Activated T-cell treated with anti-CD3 and anti-CD28 coated beads, Interleukin-2, amount 50 U/mL, for 4 hours (primary cell): ENCODE results near the gene DDX19B. TPM values are rescaled to one million over a fixed set of nuclear protein-coding genes. Genes with fewer than 3 reads are reported as not detected.
"Not testable (repeated sequence)": the region's sequence is repeated elsewhere in the genome, so short reads cannot be mapped to it uniquely, and the experiment has no call there.

Experiments
- ATAC-seq, 2 donors: fragments of 200-7000 bp; cut with Tn5 transposase; one replicate each; pipeline ENCODE4 v1.10.0; 2021
- DNase-seq: peaks from one replicate; pipeline ENCODE4 v3.0.0-alpha.2; 2020
- H3K27me3 Mint-ChIP-seq: one replicate; pipeline ENCODE4 v1.8.0; 2021; ENCODE audit warnings: low read depth, mixed read lengths
- H3K36me3 Mint-ChIP-seq: one replicate; pipeline ENCODE4 v1.8.0; 2022; ENCODE audit warnings: mixed read lengths; ENCODE audit not compliant: insufficient read depth
- H3K4me1 Mint-ChIP-seq: one replicate; pipeline ENCODE4 v1.8.0; 2021; ENCODE audit warnings: low read depth, mixed read lengths
- H3K4me3 Mint-ChIP-seq: one replicate; pipeline ENCODE4 v1.8.0; 2021; ENCODE audit warnings: mild to moderate bottlenecking, moderate library complexity, mixed read lengths
- H3K9me3 Mint-ChIP-seq: one replicate; pipeline ENCODE4 v1.8.0; 2021; ENCODE audit warnings: mixed read lengths
- total RNA-seq, 3 donors: library from RNA; stranded (reverse); gene quantifications; one replicate each; pipeline ENCODE4 v1.2.1, GENCODE V29; 2021

The DDX19B gene
- total RNA-seq, 3 donors from 2014 or later: 19.7 to 24.4 (median 21.8) TPM

GRCh38 chr16:70349783-70350182 is 50.8 kb downstream of the DDX19B start:
- H3K36me3 Mint-ChIP-seq: peaks cover 13% of the 10 kb centered on the region
- no peak for DNase-seq

DNA sequence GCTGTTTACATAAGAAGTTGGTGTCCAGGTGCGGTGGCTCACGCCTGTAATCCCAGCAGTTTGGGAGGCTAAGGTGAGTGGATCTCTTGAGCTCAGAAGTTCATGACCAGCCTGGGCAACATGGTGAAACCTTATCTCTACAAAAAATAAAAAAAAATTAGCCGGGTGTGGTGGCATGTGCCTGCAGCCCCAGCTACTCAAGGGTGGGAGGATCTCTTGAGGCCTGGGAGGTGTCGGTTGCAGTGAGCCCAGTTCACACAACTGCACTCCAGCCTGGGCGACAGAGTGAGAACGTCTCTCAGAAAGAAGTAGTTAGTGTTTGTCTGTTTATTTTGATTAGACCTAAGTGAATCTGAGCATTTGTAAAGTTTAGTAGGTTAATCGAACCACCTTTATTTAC is 60.6 kb downstream of the DDX19B start:
- DNase-seq (no peak), ATAC-seq (no peak)
- no peaks in the 10 kb centered on the region for H3K27me3 Mint-ChIP-seq
- H3K4me1 Mint-ChIP-seq: no peaks in the 10 kb centered on the region
- H3K9me3 Mint-ChIP-seq: no peaks in the 10 kb centered on the region
- peaks cover 24% of the 10 kb centered on the region for H3K36me3 Mint-ChIP-seq
- H3K4me3 Mint-ChIP-seq: no peak overlapping the region

More at GRCh38 chr16:70349783-70350182, 50.8 kb downstream of the DDX19B start:
- Mint-ChIP-seq H3K4me1 (peaks cover 33% of the 10 kb centered on the region), H3K9me3 (no peaks in the 10 kb centered on the region), H3K27me3 (no peaks in the 10 kb centered on the region), H3K4me3 (no peak overlapping the region)
- no peak for ATAC-seq

GRCh38 chr16:70364399-70364798 is 65.4 kb downstream of the DDX19B start:
- H3K4me3 Mint-ChIP-seq: no peak overlapping the region
- H3K4me1 Mint-ChIP-seq: no peaks in the 10 kb centered on the region
- no peaks in the 10 kb centered on the region for H3K27me3 Mint-ChIP-seq
- no peaks in the 10 kb centered on the region for H3K9me3 Mint-ChIP-seq
- peaks cover 22% of the 10 kb centered on the region for H3K36me3 Mint-ChIP-seq
- ATAC-seq (no peak), DNase-seq (no peak)

DNA sequence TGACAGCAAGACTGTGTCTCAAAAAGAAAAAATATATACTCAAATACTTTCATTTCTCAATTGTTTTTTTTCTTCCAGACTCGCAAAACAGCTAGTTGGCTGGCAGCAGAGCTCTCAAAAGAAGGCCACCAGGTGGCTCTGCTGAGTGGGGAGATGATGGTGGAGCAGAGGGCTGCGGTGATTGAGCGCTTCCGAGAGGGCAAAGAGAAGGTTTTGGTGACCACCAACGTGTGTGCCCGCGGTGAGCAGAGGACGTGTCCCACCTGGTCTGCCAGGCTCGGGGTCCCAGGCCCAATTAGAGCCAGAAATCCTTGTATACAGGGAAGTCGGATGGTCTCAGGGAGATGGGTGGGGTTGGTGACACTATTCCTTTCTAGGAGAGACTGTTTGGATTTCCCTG is 71.2 kb downstream of the DDX19B start:
- H3K4me1 Mint-ChIP-seq, H3K9me3 Mint-ChIP-seq, H3K27me3 Mint-ChIP-seq, H3K4me3 Mint-ChIP-seq: not testable (repeated sequence)
- DNase-seq (peak; percentile 28), ATAC-seq (peak; percentile 75 to 81)
- peaks cover 35% of the 10 kb centered on the region for H3K36me3 Mint-ChIP-seq

DNA sequence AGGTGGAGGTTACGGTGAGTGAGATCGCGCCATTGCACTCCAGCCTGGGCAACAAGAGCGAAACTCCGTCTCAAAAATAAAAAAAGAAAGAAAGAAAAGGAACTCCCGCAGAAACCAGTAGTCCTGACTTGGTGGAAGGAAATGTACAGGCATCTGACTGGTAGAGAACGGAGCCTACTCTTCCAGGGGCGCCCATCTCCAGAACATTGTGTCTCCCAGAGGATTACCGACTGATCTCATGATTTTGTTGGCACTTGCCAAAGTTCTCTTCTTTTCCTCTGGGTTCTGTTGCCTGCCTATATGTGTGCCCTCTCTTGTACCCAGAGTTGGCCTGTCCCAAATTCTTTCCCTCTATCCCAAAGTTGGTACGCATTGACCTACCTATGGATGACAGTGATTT is 71.9 kb downstream of the DDX19B start:
- ATAC-seq (no peak), DNase-seq (no peak)
- peaks cover 2% of the 10 kb centered on the region for H3K4me1 Mint-ChIP-seq
- H3K27me3 Mint-ChIP-seq: no peaks in the 10 kb centered on the region
- no peaks in the 10 kb centered on the region for H3K9me3 Mint-ChIP-seq
- H3K36me3 Mint-ChIP-seq: peaks cover 39% of the 10 kb centered on the region
- no peak overlapping the region for H3K4me3 Mint-ChIP-seq

DNA sequence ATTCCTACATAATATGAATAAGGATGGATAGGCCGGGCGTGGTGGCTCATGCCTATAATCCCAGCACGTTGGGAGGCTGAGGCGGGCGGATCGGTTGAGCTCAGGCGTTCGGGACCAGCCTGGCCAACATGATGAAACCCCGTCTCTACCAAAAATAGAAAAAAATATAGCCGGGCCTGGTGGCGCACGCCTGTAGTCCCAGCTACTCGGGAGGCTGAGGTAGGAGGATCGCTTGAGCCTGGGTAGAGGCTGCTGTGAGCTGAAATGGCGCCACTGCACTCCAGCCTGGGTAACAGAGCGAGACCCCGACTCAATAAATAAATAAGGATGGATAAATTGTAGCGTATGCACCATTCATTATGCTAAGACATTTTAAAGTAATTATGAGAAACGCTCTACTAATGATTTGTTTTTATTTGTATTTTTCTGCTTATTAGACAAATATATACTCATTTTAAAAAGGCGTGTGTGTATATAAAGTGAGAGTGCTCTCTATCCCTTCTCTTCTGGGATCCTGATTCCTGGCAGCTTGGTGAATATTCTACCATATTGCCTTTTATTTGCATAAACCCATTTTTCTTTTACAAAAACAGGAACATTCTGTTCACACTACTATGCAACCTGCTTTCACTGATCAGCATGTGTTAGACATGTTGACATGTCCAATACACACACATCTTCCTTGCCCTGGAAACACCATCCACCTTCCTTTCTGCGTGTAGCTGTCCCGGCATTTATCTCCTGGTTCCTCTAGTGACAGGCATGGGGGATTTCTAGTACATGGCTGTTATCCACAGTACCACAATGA is 74.1 kb downstream of the DDX19B start:
- ATAC-seq: no peak
- H3K4me1 Mint-ChIP-seq: peaks cover 7% of the 10 kb centered on the region
- H3K9me3 Mint-ChIP-seq: no peaks in the 10 kb centered on the region
- H3K4me3 Mint-ChIP-seq: no peak overlapping the region
- H3K36me3 Mint-ChIP-seq: peaks cover 38% of the 10 kb centered on the region
- DNase-seq: no peak
- H3K27me3 Mint-ChIP-seq: no peaks in the 10 kb centered on the region

DNA sequence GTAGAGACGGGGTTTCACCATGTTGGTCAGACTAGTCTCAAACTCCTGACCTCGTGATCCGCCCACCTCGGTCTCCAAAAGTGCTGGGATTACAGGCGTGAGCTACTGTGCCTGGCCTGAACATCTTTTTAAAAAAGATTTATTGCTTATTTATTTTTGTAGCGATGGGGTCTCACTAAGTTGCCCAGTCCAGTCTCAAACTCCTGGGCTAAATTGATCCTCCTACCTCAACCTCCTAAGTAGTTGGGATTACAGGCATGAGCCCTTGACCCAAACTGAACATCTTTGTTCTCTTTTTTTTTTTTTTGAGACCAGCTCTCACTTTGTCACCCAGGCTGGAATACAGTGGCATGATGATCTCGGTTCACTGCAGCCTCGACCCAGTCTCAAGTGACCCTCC is 75.2 kb downstream of the DDX19B start:
- no peak for DNase-seq
- H3K36me3 Mint-ChIP-seq: peaks cover 35% of the 10 kb centered on the region
- H3K9me3 Mint-ChIP-seq: no peaks in the 10 kb centered on the region
- no peaks in the 10 kb centered on the region for H3K27me3 Mint-ChIP-seq
- H3K4me1 Mint-ChIP-seq: peaks cover 10% of the 10 kb centered on the region
- H3K4me3 Mint-ChIP-seq: no peak overlapping the region
- ATAC-seq: no peak

- H3K4me3 Mint-ChIP-seq: no peak overlapping the region
- peaks cover 15% of the 10 kb centered on the region for H3K4me1 Mint-ChIP-seq
- H3K27me3 Mint-ChIP-seq: no peaks in the 10 kb centered on the region
- DNase-seq: no peak
- peaks cover 28% of the 10 kb centered on the region for H3K36me3 Mint-ChIP-seq
- ATAC-seq: no peak
- H3K9me3 Mint-ChIP-seq: no peaks in the 10 kb centered on the region
These were observed 76.9 kb downstream of the DDX19B start for GRCh38 chr16:70375636-70376611.

DNA sequence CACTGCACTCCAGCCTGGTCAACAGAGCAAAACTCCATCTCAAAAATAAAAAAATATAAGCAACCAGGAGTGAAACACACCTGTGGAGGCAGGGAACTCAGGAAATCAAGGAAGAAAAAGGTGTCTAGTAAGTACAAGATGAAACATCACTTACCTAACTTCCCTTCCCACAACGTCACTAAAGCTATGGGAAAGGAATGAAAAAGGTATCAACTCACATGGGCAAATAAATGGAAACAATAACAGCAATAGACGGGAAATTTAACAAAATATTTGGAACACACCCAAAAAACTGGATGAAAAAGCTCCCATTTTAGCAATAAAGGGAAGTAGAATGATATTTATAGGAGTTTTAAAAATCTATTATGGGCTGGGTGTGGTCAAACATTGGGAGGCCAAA is 78.8 kb downstream of the DDX19B start:
- DNase-seq: no peak
- no peaks in the 10 kb centered on the region for H3K27me3 Mint-ChIP-seq
- no peak for ATAC-seq
- peak overlapping the region; percentile 31 for H3K4me3 Mint-ChIP-seq
- H3K36me3 Mint-ChIP-seq: peaks cover 16% of the 10 kb centered on the region
- H3K9me3 Mint-ChIP-seq: no peaks in the 10 kb centered on the region
- H3K4me1 Mint-ChIP-seq: peaks cover 19% of the 10 kb centered on the region

DNA sequence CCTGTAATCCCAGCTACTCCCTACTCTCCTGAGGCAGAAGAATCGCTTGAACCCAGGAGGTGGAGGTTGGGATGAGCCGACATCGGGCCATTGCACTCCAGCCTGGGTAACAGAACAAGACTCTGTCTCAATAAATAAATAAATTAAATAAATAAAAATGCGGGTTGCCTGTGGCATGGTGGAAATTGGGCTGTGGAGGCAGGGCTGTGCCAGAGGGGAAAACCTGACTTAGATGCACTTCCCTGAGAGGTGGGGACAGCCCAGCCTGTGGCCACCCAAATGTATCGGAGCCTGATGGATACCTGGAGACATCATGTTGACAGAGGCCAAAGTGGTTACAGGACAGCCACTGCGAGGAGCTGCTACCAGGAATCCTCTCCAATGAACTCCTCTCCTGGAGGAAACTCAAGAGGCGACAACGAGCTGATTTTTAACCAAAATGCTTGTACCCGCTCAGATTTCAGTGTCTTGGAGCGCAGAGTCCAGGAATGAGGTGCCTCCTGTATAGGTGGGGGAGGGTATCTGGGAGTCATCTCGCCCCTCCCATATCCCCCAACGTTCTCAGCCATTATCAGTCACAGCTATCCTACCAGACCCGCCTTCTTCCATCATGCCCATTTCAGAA is 80.0 kb downstream of the DDX19B start:
- Mint-ChIP-seq H3K9me3 (no peaks in the 10 kb centered on the region), H3K36me3 (peaks cover 13% of the 10 kb centered on the region), H3K27me3 (no peaks in the 10 kb centered on the region), H3K4me1 (peaks cover 19% of the 10 kb centered on the region), H3K4me3 (peak overlapping the region; percentile 96)
- ATAC-seq (no peak), DNase-seq (no peak)

DNA sequence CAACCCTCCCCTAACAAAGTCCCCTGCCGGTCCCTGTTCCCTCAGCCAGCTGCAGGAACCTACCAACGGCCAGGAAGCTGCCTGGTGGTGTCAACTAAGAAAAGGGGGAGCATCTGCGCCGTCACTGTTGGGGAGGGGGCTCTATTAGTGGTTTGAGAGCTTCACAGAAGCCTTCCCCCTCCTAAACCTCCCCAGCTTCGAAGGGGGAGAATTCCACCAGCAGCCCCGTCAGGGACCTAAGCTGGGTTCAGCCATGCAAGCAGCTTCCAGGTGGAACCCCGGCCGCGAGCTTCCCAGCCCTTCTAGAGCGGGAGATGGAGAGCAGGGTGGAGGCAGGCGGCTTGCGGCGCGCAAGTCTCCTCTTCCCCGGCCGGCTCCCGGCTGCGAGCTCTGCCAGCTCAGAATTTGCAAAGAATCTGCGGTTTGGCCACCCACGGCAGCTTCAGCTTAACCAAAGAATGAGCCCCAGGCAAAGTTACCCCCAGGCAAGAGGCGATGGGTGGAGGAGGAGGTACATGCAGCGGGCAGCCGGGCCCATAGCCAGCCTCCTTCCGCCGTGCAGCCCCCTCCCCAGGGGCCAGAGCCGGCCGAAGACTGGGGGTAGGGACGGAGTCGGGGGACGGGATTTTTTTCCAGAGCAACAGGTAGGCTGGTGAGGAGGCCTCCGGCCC is 81.4 kb downstream of the DDX19B start:
- H3K9me3 Mint-ChIP-seq: no peaks in the 10 kb centered on the region
- DNase-seq: peak; percentile 77
- ATAC-seq: peak; percentile 64 to 66
- peak overlapping the region; percentile 96 for H3K4me3 Mint-ChIP-seq
- peaks cover 19% of the 10 kb centered on the region for H3K4me1 Mint-ChIP-seq
- peaks cover 12% of the 10 kb centered on the region for H3K36me3 Mint-ChIP-seq
- no peaks in the 10 kb centered on the region for H3K27me3 Mint-ChIP-seq

DNA sequence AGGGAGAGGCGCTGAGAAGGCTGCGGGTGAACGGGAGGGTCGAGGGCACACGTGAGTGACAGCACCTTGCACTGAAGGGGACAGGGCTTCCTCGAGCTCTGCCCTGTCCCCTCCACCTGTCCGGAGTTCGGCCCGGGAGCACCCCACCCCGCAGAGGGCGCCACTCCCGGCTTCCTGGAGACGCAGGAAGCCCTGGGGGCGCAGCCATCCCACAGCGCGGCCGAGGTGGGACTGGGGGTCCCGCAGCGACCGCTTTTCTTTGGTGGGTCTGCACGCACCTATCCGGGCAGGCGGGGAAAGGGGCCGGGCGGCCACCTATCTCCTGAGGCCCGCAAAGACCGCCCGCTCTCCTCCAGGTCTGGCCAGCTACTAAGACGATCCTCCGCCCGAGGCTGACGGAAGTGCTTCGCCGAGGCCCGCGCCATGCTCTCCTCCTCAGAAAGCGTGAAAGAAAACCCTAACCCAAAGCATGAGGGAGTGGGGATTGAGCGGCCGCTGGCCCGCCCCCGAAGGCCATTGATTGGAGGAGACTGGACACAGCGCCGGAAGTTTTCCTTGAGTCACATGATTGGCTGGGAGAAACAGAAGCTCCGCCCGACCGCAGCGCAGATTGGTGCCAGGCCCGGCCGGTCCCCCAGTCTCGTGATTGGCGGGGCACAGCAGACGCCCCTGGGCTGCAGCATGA is 82.1 kb downstream of the DDX19B start:
- peak; percentile 89 to 91 for ATAC-seq
- peaks cover 9% of the 10 kb centered on the region for H3K36me3 Mint-ChIP-seq

DNA sequence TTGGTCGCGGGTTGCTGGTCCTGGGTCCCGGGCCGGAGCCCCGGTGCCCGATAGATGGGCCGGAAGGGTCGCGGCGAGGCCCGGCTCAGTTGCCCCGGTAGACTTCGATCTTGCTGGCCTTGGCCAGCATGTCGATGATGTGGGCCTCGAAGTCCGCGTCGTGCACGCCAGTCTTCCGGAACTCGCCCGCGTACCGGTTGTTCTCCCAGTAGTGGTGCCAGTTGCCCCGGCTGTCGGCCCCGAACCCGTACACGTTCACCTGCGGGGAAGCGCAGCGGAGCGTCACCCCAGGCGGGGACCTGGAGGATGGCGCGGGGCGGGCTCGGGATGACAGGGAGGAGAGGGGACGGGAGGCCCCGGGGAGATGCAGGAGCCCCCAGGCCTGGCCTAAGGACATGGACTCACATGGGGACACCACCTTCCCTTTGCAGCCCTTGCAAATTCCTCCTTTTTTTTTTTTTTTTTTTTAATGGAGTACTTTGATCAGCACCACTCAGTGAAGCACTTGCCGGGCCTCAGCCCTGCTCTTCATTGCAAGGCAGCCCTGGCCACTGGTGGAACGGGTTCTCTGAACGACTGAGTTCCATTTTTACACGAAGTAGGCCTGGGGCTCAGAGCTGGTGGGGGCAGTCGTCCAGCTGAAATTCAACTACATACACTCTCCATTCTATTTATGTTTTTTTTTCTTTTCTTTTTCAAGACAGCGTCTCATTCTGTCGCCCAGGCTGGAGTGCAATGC is 82.8 kb downstream of the DDX19B start:
- DNase-seq (no peak), ATAC-seq (peak; percentile 12 to 20)
- Mint-ChIP-seq H3K9me3 (no peaks in the 10 kb centered on the region), H3K36me3 (peaks cover 6% of the 10 kb centered on the region), H3K4me1 (peaks cover 17% of the 10 kb centered on the region), H3K27me3 (no peaks in the 10 kb centered on the region), H3K4me3 (peak overlapping the region; percentile 96)

More for the DNA sequence above, 82.1 kb downstream of the DDX19B start:
- DNase-seq: peak; percentile 92
- Mint-ChIP-seq H3K4me1 (peaks cover 17% of the 10 kb centered on the region), H3K4me3 (peak overlapping the region; percentile 96), H3K27me3 (no peaks in the 10 kb centered on the region), H3K9me3 (no peaks in the 10 kb centered on the region)
